ENCODE results near the gene ARAP3. TPM values are rescaled to one million over a fixed set of nuclear protein-coding genes. Genes with fewer than 3 reads are reported as not detected.

ARAP3 gene
- total and polyA plus RNA-seq, 2 donors (not counting 3 experiments of a cell fraction or from before 2014, with no cell fraction given), result 60.6 to 136 TPM

DNA sequence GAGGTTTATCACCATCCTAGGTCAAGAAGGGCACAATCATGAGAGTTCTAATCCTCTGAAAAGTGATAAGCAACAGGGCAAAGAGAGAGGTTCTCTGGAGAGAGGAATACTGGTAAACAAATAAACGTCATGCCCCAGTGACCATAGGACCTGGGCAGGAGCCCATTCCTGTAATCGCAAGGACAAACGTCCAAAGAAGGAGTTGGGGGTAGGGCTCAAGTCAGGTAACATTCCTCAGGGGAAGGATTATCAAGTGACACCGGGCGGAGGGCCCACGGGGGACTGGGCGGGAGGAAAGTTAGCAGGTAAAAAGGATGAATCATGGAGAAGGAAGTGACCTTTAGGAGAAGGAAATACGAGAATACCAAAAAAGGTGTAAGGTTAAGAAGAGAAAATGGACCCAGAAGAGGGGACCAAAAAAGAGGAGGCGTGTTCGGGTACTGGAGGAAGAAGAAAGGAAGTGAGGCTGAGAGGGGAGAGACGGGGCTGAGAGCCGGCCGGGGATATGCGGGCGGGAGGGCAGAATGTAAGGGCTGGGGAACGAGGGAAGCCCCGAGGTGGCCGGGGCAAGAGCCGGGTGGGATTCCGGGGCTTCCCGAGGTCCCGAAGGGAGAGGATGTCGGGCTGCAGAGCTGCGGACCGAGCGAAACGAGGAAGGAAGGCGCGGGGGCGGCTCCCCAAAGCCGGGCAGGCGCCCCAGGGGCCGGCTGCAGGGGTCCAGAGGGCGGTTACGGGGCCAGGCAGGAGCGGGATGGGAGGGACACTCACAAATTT is 63.8 kb downstream of the ARAP3 start:
- Histone ChIP-seq H3K9me1 (replicated peaks; ENCODE audit: control insufficient read depth, extremely low read depth, insufficient read depth, low read length) (no peaks in the 10 kb centered on the region), H3K27ac (ENCODE audit: insufficient read depth, low read depth, low read length) (peak overlapping the region; percentile 22), H4K20me1 (replicated peaks; ENCODE audit: control insufficient read depth, extremely low read depth, insufficient read depth, low read length) (peaks cover 3% of the 10 kb centered on the region), H3K36me3 (ENCODE audit: control insufficient read depth in 2 of 2, extremely low read depth in 1 of 2, insufficient read depth in 2 of 2, low read length in 2 of 2) (peaks cover 2 to 10% of the 10 kb centered on the region in 2 experiments), H3K9me3 (replicated peaks; ENCODE audit: control insufficient read depth, insufficient read depth, low read length) (no peaks in the 10 kb centered on the region), H3K4me1 (ENCODE audit: control insufficient read depth, extremely low read depth, insufficient read depth, low read length) (peaks cover 18% of the 10 kb centered on the region), H3K27me3 (ENCODE audit: control insufficient read depth in 2 of 2, insufficient read depth in 2 of 2, low read length in 2 of 2) (no peaks in the 10 kb centered on the region), H3K9ac (replicated peaks; ENCODE audit: extremely low read depth, insufficient read depth, low read length) (peak overlapping the region; percentile 67), H3K4me3 (replicated peaks in 1 of 3; ENCODE audit: insufficient read depth in 1 of 3, low read depth in 1 of 3, low read length in 3 of 3) (peak overlapping the region; percentile 77 to 84 (median 80)), H3K79me2 (ENCODE audit: control insufficient read depth, insufficient read depth, low read length) (peaks cover 32% of the 10 kb centered on the region), H3K4me2 (ENCODE audit: insufficient read depth, low read length) (peak overlapping the region; percentile 90), H2AFZ (ENCODE audit: low read depth, low read length) (peak overlapping the region; percentile 45)
- BruUV-seq (replicated peaks), result no TSS peak
- intact Hi-C loops (cut with micrococcal nuclease) (no loop called here), dilution Hi-C loops (cut with MboI; ENCODE audit: extremely low pct_ligation_motif_present, low sequenced_read_pairs) (no loop called here)
- POLR2A ChIA-PET, result interaction anchor here (0.6 to 2.7 kb wide), 4 partner anchors 16 to 1168 kb away, joined by 6 to 18 read pairs (median 6); partner anchors contain the start of genes HDAC3 and RELL2
- FAIRE-seq, result no peak
- TF ChIP-seq, protein P1, sequence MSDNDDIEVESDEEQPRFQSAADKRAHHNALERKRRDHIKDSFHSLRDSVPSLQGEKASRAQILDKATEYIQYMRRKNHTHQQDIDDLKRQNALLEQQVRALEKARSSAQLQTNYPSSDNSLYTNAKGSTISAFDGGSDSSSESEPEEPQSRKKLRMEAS (IDR thresholded peaks at IDR 0.05; ENCODE audit: insufficient read depth, insufficient read length), result no peak
- TF ChIP-seq EZH2 (IDR thresholded peaks at IDR 0.05; ENCODE audit: borderline replicate concordance, low read depth, low read length, severe bottlenecking) (no peak), POLR2AphosphoS5 (IDR thresholded peaks at IDR 0.05; ENCODE audit: insufficient read depth, low read depth, low read length) (no peak), MYC (IDR thresholded peaks at IDR 0.05; ENCODE audit: low read depth, low read length) (no peak), GATA2 (IDR thresholded peaks at IDR 0.05; ENCODE audit: insufficient read depth, insufficient read length, low read depth, low read length) (no peak), POLR2A (IDR thresholded peaks at IDR 0.05; ENCODE audit: low read depth, low read length) (no peak), FOS (IDR thresholded peaks at IDR 0.05; ENCODE audit: borderline replicate concordance, insufficient read depth, low read length) (no peak), JUN (IDR thresholded peaks at IDR 0.05; ENCODE audit: borderline replicate concordance, insufficient read depth, insufficient read length, low read depth) (no peak)
- TF ChIP-seq, protein P2, sequence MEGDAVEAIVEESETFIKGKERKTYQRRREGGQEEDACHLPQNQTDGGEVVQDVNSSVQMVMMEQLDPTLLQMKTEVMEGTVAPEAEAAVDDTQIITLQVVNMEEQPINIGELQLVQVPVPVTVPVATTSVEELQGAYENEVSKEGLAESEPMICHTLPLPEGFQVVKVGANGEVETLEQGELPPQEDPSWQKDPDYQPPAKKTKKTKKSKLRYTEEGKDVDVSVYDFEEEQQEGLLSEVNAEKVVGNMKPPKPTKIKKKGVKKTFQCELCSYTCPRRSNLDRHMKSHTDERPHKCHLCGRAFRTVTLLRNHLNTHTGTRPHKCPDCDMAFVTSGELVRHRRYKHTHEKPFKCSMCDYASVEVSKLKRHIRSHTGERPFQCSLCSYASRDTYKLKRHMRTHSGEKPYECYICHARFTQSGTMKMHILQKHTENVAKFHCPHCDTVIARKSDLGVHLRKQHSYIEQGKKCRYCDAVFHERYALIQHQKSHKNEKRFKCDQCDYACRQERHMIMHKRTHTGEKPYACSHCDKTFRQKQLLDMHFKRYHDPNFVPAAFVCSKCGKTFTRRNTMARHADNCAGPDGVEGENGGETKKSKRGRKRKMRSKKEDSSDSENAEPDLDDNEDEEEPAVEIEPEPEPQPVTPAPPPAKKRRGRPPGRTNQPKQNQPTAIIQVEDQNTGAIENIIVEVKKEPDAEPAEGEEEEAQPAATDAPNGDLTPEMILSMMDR (IDR thresholded peaks at IDR 0.05; ENCODE audit: extremely low read depth in 1 of 2, insufficient read depth in 1 of 2, low read depth in 1 of 2, low read length in 2 of 2), result no peak
- CTCF ChIA-PET, result interaction anchor here (0.6 to 8.5 kb wide), 25 partner anchors 11 to 268 kb away, joined by 3 to 1019 read pairs (median 4); partner anchors contain the start of genes ARAP3, FCHSD1, HDAC3 and PCDHGA11
- DNase-seq (ENCODE audit: low read depth, low spot score), result peak; percentile 61

Data from endothelial cell of umbilical vein (primary cell).